Astrocyte (in vitro differentiated cells and primary cell): ENCODE measurements around the gene ACTL6B. TPM values are rescaled to one million over a fixed set of nuclear protein-coding genes. Genes with fewer than 3 reads are reported as not detected.

ENCODE experiments used
- DNase-seq: peaks from one replicate; pipeline ENCODE4 v3.0.0-alpha.2; 2010; ENCODE audit warnings: low read depth
- FAIRE-seq: peaks from 2 replicates; lab custom pipeline; 2011; peaks lifted over from hg19 to GRCh38; lab: Jason Lieb, UNC
- H2AFZ ChIP-seq: 2 replicates; pipeline ENCODE4 v1.6.0; 2012; ENCODE audit warnings: low read depth, low read length, inconsistent platforms
- H3K27ac ChIP-seq: 2 replicates; pipeline ENCODE4 v1.5.1; 2011; ENCODE audit warnings: low read depth, low read length, inconsistent platforms
- H3K27me3 ChIP-seq: 2 replicates; pipeline ENCODE4 v1.6.0; 2011; ENCODE audit warnings: low read length, inconsistent platforms; ENCODE audit not compliant: insufficient read depth
- H3K36me3 ChIP-seq: 2 replicates; pipeline ENCODE4 v1.5.1; 2011; ENCODE audit warnings: low read length, inconsistent platforms; ENCODE audit not compliant: insufficient read depth
- H3K4me1 ChIP-seq: 2 replicates; pipeline ENCODE4 v1.5.1; 2011; ENCODE audit warnings: low read length, inconsistent platforms; ENCODE audit not compliant: insufficient read depth
- H3K4me2 ChIP-seq: 2 replicates; pipeline ENCODE4 v1.6.0; 2012; ENCODE audit warnings: low read length, inconsistent platforms
- H3K4me3 ChIP-seq: 2 replicates; pipeline ENCODE4 v1.5.1; 2011; ENCODE audit warnings: low read depth, mild to moderate bottlenecking, low read length, inconsistent platforms; ENCODE audit not compliant: insufficient read depth
- H3K79me2 ChIP-seq: 2 replicates; pipeline ENCODE4 v1.6.0; 2012; ENCODE audit warnings: mild to moderate bottlenecking, low read length, inconsistent platforms; ENCODE audit not compliant: insufficient read depth
- H3K9ac ChIP-seq: 2 replicates; pipeline ENCODE4 v1.6.0; 2012; ENCODE audit warnings: mild to moderate bottlenecking, low read length, inconsistent platforms
- H3K9me3 ChIP-seq: 2 replicates; pipeline ENCODE4 v1.5.1; 2012; ENCODE audit warnings: low read depth, mild to moderate bottlenecking, low read length, inconsistent platforms; ENCODE audit not compliant: insufficient read depth
- H4K20me1 ChIP-seq: 2 replicates; pipeline ENCODE4 v1.6.0; 2012; ENCODE audit warnings: low read length, inconsistent platforms; ENCODE audit not compliant: insufficient read depth
- H3K27ac Mint-ChIP-seq: one replicate; pipeline ENCODE4 v1.8.0; 2021; ENCODE audit warnings: mild to moderate bottlenecking, mixed read lengths; ENCODE audit not compliant: unreplicated experiment
- H3K27me3 Mint-ChIP-seq: one replicate; pipeline ENCODE4 v1.8.0; 2021; ENCODE audit warnings: low read depth, mixed read lengths; ENCODE audit not compliant: unreplicated experiment
- H3K36me3 Mint-ChIP-seq: one replicate; pipeline ENCODE4 v1.8.0; 2021; ENCODE audit warnings: low read depth, mixed read lengths; ENCODE audit not compliant: unreplicated experiment
- H3K4me1 Mint-ChIP-seq: one replicate; pipeline ENCODE4 v1.8.0; 2021; ENCODE audit warnings: low read depth, mixed read lengths; ENCODE audit not compliant: unreplicated experiment
- H3K4me3 Mint-ChIP-seq: one replicate; pipeline ENCODE4 v1.8.0; 2021; ENCODE audit warnings: mild to moderate bottlenecking, moderate library complexity, mixed read lengths; ENCODE audit not compliant: unreplicated experiment
- H3K9me3 Mint-ChIP-seq: one replicate; pipeline ENCODE4 v1.8.0; 2021; ENCODE audit warnings: mild to moderate bottlenecking, mixed read lengths; ENCODE audit not compliant: unreplicated experiment
- CTCF ChIP-seq: IDR thresholded peaks from 2 replicates; pipeline ENCODE4 v1.5.1; 2011; ENCODE audit warnings: low read depth, mild to moderate bottlenecking, inconsistent platforms, low read length, moderate library complexity; ENCODE audit not compliant: insufficient read depth
- EZH2 ChIP-seq: IDR thresholded peaks from 2 replicates; pipeline ENCODE4 v1.6.1; 2012; ENCODE audit warnings: mild to moderate bottlenecking, low read length, inconsistent platforms; ENCODE audit not compliant: insufficient read depth
- total RNA-seq: library from RNA; stranded (reverse); gene quantifications from 2 replicates; pipeline ENCODE4 v1.2.1, GENCODE V29; 2021

The ACTL6B gene
- total RNA-seq, 1 donor from 2014 or later, result not detected

DNA sequence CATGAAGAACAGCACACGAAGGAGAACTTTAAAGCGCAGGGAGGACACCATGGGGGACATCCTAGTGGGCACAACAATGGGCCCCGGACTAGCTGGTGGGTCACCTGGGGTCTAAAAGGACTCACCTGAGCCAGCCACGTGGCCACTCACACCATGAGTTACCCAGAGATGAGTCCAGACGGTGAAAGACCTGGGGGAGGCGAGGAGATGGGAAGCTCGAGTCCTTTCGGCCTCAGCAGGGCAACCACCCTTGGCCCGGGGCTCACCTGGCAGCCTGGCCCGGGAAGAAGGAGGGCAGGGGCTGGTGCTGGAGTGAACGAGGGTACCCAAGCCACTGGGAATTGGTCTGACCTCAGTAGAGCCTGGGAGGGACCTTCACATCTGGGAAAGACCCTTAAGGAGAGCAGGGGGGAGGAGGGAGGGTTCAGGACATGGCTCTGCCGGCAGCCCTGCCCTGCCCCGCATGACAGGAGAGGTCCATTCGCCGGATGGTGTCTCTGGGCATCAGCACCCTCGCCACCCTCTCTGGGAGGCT, 32.1 kb upstream of the ACTL6B start:
- peaks cover 28% of the 10 kb centered on the region for H3K4me1 ChIP-seq
- Mint-ChIP-seq H3K9me3 (peaks cover 2% of the 10 kb centered on the region), H3K4me1 (peaks cover 12% of the 10 kb centered on the region), H3K36me3 (peaks cover 5% of the 10 kb centered on the region), H3K27me3 (no peaks in the 10 kb centered on the region), H3K27ac (peak overlapping the region; percentile 47), H3K4me3 (peak overlapping the region; percentile 66)
- no peak overlapping the region for H3K4me3 ChIP-seq
- H3K79me2 ChIP-seq, result peaks cover 51% of the 10 kb centered on the region
- H2AFZ ChIP-seq, result no peak overlapping the region
- H3K27me3 ChIP-seq, result no peaks in the 10 kb centered on the region
- H3K4me2 ChIP-seq, result no peak overlapping the region
- no peak for FAIRE-seq
- no peak for DNase-seq
- peaks cover 59% of the 10 kb centered on the region for H4K20me1 ChIP-seq
- H3K9ac ChIP-seq, result peak overlapping the region; percentile 10
- H3K27ac ChIP-seq, result no peak overlapping the region
- H3K9me3 ChIP-seq, result no peaks in the 10 kb centered on the region
- TF ChIP-seq EZH2 (no peak), CTCF (no peak)
- peaks cover 5% of the 10 kb centered on the region for H3K36me3 ChIP-seq

GRCh38 chr7:100687751-100688300, 31.6 kb upstream of the ACTL6B start:
- no peaks in the 10 kb centered on the region for H3K27me3 Mint-ChIP-seq
- no peak for FAIRE-seq
- Histone ChIP-seq H3K9me3 (no peaks in the 10 kb centered on the region), H3K9ac (no peak overlapping the region), H3K36me3 (peaks cover 5% of the 10 kb centered on the region), H3K27me3 (no peaks in the 10 kb centered on the region), H3K79me2 (peaks cover 46% of the 10 kb centered on the region), H3K4me1 (peaks cover 25% of the 10 kb centered on the region), H4K20me1 (peaks cover 55% of the 10 kb centered on the region), H3K4me2 (no peak overlapping the region), H3K27ac (no peak overlapping the region), H2AFZ (no peak overlapping the region), H3K4me3 (no peak overlapping the region)
- no peak for TF ChIP-seq EZH2
- no peak for TF ChIP-seq CTCF
- H3K4me3 Mint-ChIP-seq, result peak overlapping the region; percentile 66
- no peak for DNase-seq
- peaks cover 12% of the 10 kb centered on the region for H3K4me1 Mint-ChIP-seq
- no peak overlapping the region for H3K27ac Mint-ChIP-seq
- H3K9me3 Mint-ChIP-seq, result peaks cover 2% of the 10 kb centered on the region
- H3K36me3 Mint-ChIP-seq, result peaks cover 7% of the 10 kb centered on the region

GRCh38 chr7:100687261-100687660, 31.0 kb upstream of the ACTL6B start:
- H3K36me3 ChIP-seq, result peaks cover 5% of the 10 kb centered on the region
- FAIRE-seq, result no peak

More at GRCh38 chr7:100687261-100687660, 31.0 kb upstream of the ACTL6B start:
- no peak overlapping the region for H3K27ac ChIP-seq
- H3K4me2 ChIP-seq, result no peak overlapping the region
- peaks cover 22% of the 10 kb centered on the region for H3K4me1 ChIP-seq
- DNase-seq, result no peak
- Mint-ChIP-seq H3K9me3 (peaks cover 2% of the 10 kb centered on the region), H3K36me3 (peaks cover 7% of the 10 kb centered on the region), H3K27me3 (no peaks in the 10 kb centered on the region), H3K4me1 (peaks cover 9% of the 10 kb centered on the region), H3K27ac (no peak overlapping the region), H3K4me3 (no peak overlapping the region)
- H4K20me1 ChIP-seq, result peaks cover 55% of the 10 kb centered on the region
- no peaks in the 10 kb centered on the region for H3K9me3 ChIP-seq
- no peaks in the 10 kb centered on the region for H3K27me3 ChIP-seq
- no peak for TF ChIP-seq CTCF
- no peak for TF ChIP-seq EZH2
- H3K9ac ChIP-seq, result no peak overlapping the region
- peaks cover 40% of the 10 kb centered on the region for H3K79me2 ChIP-seq
- no peak overlapping the region for H3K4me3 ChIP-seq
- H2AFZ ChIP-seq, result no peak overlapping the region
